Neural progenitor cell (in vitro differentiated cells): ENCODE results near the gene TDRD10. TPM values are rescaled to one million over a fixed set of nuclear protein-coding genes. Genes with fewer than 3 reads are reported as not detected.
A peak's percentile ranks its signal among the peaks of the same experiment; 100 is the strongest.

Source experiments
- DNase-seq: peaks from one replicate; pipeline ENCODE4 v3.0.0-alpha.2; 2016; ENCODE audit warnings: low spot score
- H2AFZ ChIP-seq: fragments of 200-600 bp; sonication (generic); replicated peaks from 2 replicates; pipeline ENCODE4 v1.6.1; 2016; ENCODE audit warnings: antibody characterized with exemption
- H3F3A ChIP-seq: fragments of 200-600 bp; sonication (generic); 2 replicates; pipeline ENCODE4 v1.6.1; 2016; ENCODE audit warnings: antibody characterized with exemption, low read depth
- H3K27ac ChIP-seq: fragments of 200-600 bp; sonication (generic); 2 replicates; pipeline ENCODE4 v1.5.1; 2016; ENCODE audit warnings: mild to moderate bottlenecking
- H3K27me3 ChIP-seq: fragments of 200-600 bp; sonication (generic); 2 replicates; pipeline ENCODE4 v1.6.1; 2016; ENCODE audit warnings: mild to moderate bottlenecking, moderate library complexity
- H3K36me3 ChIP-seq: fragments of 200-600 bp; sonication (generic); 2 replicates; pipeline ENCODE4 v1.5.1; 2016
- H3K4me1 ChIP-seq: fragments of 200-600 bp; sonication (generic); 2 replicates; pipeline ENCODE4 v1.6.1; 2016; ENCODE audit warnings: mixed run types
- H3K4me2 ChIP-seq: fragments of 200-600 bp; sonication (generic); 2 replicates; pipeline ENCODE4 v1.6.1; 2016
- H3K4me3 ChIP-seq: fragments of 200-600 bp; sonication (generic); 2 replicates; pipeline ENCODE4 v1.5.1; 2016
- H3K79me2 ChIP-seq: fragments of 200-600 bp; sonication (generic); 2 replicates; pipeline ENCODE4 v1.6.1; 2016; ENCODE audit warnings: low read depth
- H3K9ac ChIP-seq: fragments of 200-600 bp; sonication (generic); 2 replicates; pipeline ENCODE4 v1.6.1; 2016
- H3K9me3 ChIP-seq: fragments of 200-600 bp; sonication (generic); 2 replicates; pipeline ENCODE4 v1.5.1; 2016; ENCODE audit warnings: low read depth
- H4K20me1 ChIP-seq: fragments of 200-600 bp; sonication (generic); 2 replicates; pipeline ENCODE4 v1.6.1; 2016; ENCODE audit warnings: low read depth
- H3K27ac Mint-ChIP-seq: 3 replicates; pipeline ENCODE4 v1.8.0; 2021; ENCODE audit warnings: mixed read lengths
- H3K27me3 Mint-ChIP-seq: 2 replicates; pipeline ENCODE4 v1.8.0; 2022; ENCODE audit warnings: low read depth, mild to moderate bottlenecking, inconsistent platforms, moderate library complexity, mixed read lengths; ENCODE audit not compliant: insufficient read depth
- H3K36me3 Mint-ChIP-seq: 3 replicates; pipeline ENCODE4 v1.8.0; 2021; ENCODE audit warnings: mixed read lengths
- H3K4me1 Mint-ChIP-seq: 3 replicates; pipeline ENCODE4 v1.8.0; 2021; ENCODE audit warnings: mixed read lengths
- H3K4me3 Mint-ChIP-seq: 3 replicates; pipeline ENCODE4 v1.8.0; 2021; ENCODE audit warnings: mild to moderate bottlenecking, moderate library complexity, mixed read lengths
- H3K9me3 Mint-ChIP-seq: 3 replicates; pipeline ENCODE4 v1.8.0; 2020; ENCODE audit warnings: mixed read lengths
- CTCF ChIP-seq: fragments of 200-600 bp; sonication (generic); IDR thresholded peaks from 2 replicates; pipeline ENCODE4 v1.5.1; 2017; ENCODE audit warnings: antibody characterized with exemption, mild to moderate bottlenecking
- EZH2 ChIP-seq: fragments of 200-600 bp; sonication (generic); IDR thresholded peaks from 2 replicates; pipeline ENCODE4 v1.6.1; 2017; ENCODE audit warnings: antibody characterized with exemption, mild to moderate bottlenecking, moderate library complexity
- EZH2phosphoT487 ChIP-seq: fragments of 200-600 bp; sonication (generic); IDR thresholded peaks from 2 replicates; pipeline ENCODE4 v1.6.1; 2017; ENCODE audit warnings: antibody characterized with exemption
- total RNA-seq: library from RNA; depleted of rRNA; stranded (reverse); fragments of >200 nt; gene quantifications from 2 replicates; pipeline ENCODE4 v1.2.3, GENCODE V29; 2015; ENCODE audit warnings: low replicate concordance

TDRD10 gene
- total RNA-seq, 1 donor from 2014 or later, result not detected

- H2AFZ ChIP-seq, result peak overlapping the region; percentile 31
- TF ChIP-seq EZH2phosphoT487, result no peak
- TF ChIP-seq EZH2, result no peak
- no peak for TF ChIP-seq CTCF
- H3K27ac Mint-ChIP-seq, result peak overlapping the region; percentile 79
Measured at GRCh38 chr1:154468535-154469250, 33.3 kb upstream of the TDRD10 start.

GRCh38 chr1:154469844-154470560, 32.0 kb upstream of the TDRD10 start:
- Histone ChIP-seq H3K27me3 (no peaks in the 10 kb centered on the region), H3K27ac (no peak overlapping the region), H3K9me3 (no peaks in the 10 kb centered on the region), H3K4me1 (peaks cover 6% of the 10 kb centered on the region), H3K4me3 (no peak overlapping the region), H2AFZ (no peak overlapping the region), H3K4me2 (no peak overlapping the region), H3K79me2 (no peaks in the 10 kb centered on the region), H4K20me1 (no peaks in the 10 kb centered on the region), H3F3A (no peaks in the 10 kb centered on the region), H3K36me3 (no peaks in the 10 kb centered on the region), H3K9ac (no peak overlapping the region)
- no peak for TF ChIP-seq CTCF
- no peak for TF ChIP-seq EZH2phosphoT487
- TF ChIP-seq EZH2, result no peak
- H3K4me3 Mint-ChIP-seq, result no peak overlapping the region
- H3K27me3 Mint-ChIP-seq, result peaks cover 9% of the 10 kb centered on the region
- DNase-seq, result no peak
- peaks cover 25% of the 10 kb centered on the region for H3K4me1 Mint-ChIP-seq
- H3K9me3 Mint-ChIP-seq, result no peaks in the 10 kb centered on the region
- no peaks in the 10 kb centered on the region for H3K36me3 Mint-ChIP-seq
- H3K27ac Mint-ChIP-seq, result no peak overlapping the region

More at GRCh38 chr1:154468535-154469250, 33.3 kb upstream of the TDRD10 start:
- DNase-seq, result no peak
- no peaks in the 10 kb centered on the region for H3K79me2 ChIP-seq
- H3K4me1 ChIP-seq, result peaks cover 6% of the 10 kb centered on the region
- H3K9ac ChIP-seq, result no peak overlapping the region
- Mint-ChIP-seq H3K4me3 (no peak overlapping the region), H3K36me3 (no peaks in the 10 kb centered on the region), H3K9me3 (no peaks in the 10 kb centered on the region), H3K27me3 (peaks cover 9% of the 10 kb centered on the region), H3K4me1 (peaks cover 25% of the 10 kb centered on the region)
- H3K9me3 ChIP-seq, result no peaks in the 10 kb centered on the region
- H3K4me3 ChIP-seq, result no peak overlapping the region
- H3K27me3 ChIP-seq, result no peaks in the 10 kb centered on the region
- H3K36me3 ChIP-seq, result no peaks in the 10 kb centered on the region
- H3K4me2 ChIP-seq, result no peak overlapping the region
- no peaks in the 10 kb centered on the region for H3F3A ChIP-seq
- H4K20me1 ChIP-seq, result no peaks in the 10 kb centered on the region
- no peak overlapping the region for H3K27ac ChIP-seq

- Histone ChIP-seq H4K20me1 (no peaks in the 10 kb centered on the region), H3K4me2 (no peak overlapping the region), H3K9me3 (no peaks in the 10 kb centered on the region), H2AFZ (no peak overlapping the region), H3K9ac (no peak overlapping the region), H3K27ac (no peak overlapping the region), H3K79me2 (no peaks in the 10 kb centered on the region), H3K36me3 (no peaks in the 10 kb centered on the region), H3K4me1 (no peaks in the 10 kb centered on the region), H3F3A (no peaks in the 10 kb centered on the region), H3K27me3 (no peaks in the 10 kb centered on the region), H3K4me3 (no peak overlapping the region)
- H3K4me1 Mint-ChIP-seq, result peaks cover 20% of the 10 kb centered on the region
- no peak overlapping the region for H3K27ac Mint-ChIP-seq
- no peaks in the 10 kb centered on the region for H3K9me3 Mint-ChIP-seq
- no peak for TF ChIP-seq EZH2phosphoT487
- no peak for TF ChIP-seq EZH2
- no peak for TF ChIP-seq CTCF
- no peak for DNase-seq
- H3K4me3 Mint-ChIP-seq, result no peak overlapping the region
- peaks cover 8% of the 10 kb centered on the region for H3K27me3 Mint-ChIP-seq
- H3K36me3 Mint-ChIP-seq, result no peaks in the 10 kb centered on the region
Measured at GRCh38 chr1:154471304-154471703, 30.7 kb upstream of the TDRD10 start.
